Astrocyte of the spinal cord (primary cell): ENCODE data around the gene RBMS2.

ENCODE experiments used
- DNase-seq: peaks from one replicate; pipeline ENCODE4 v3.0.0; 2011; ENCODE audit warnings: low read depth, low spot score
- H3K4me3 ChIP-seq: 2 replicates; pipeline ENCODE4 v1.5.1; 2011; ENCODE audit warnings: low read depth, mild to moderate bottlenecking, low read length, moderate library complexity
- CTCF ChIP-seq: IDR thresholded peaks from 2 replicates; pipeline ENCODE4 v1.5.1; 2012; ENCODE audit warnings: low read depth, mild to moderate bottlenecking, low read length, inconsistent platforms
- in situ Hi-C: cut with HindIII; loops from 2 replicates; pipeline ENCODE4 v1.10.0; 2017; ENCODE audit warnings: low sequenced_read_pairs

Gene RBMS2

GRCh38 chr12:56637621-56638020 lies 116.0 kb downstream of the RBMS2 start:
- in situ Hi-C loops: no loop called here
- no peak for TF ChIP-seq CTCF
- H3K4me3 ChIP-seq: no peak overlapping the region
- no peak for DNase-seq

GRCh38 chr12:56641219-56641618 lies 119.6 kb downstream of the RBMS2 start:
- H3K4me3 ChIP-seq: no peak overlapping the region
- no peak for TF ChIP-seq CTCF
- in situ Hi-C loops: no loop called here
- no peak for DNase-seq

- no peak for TF ChIP-seq CTCF
- peak overlapping the region; percentile 97 for H3K4me3 ChIP-seq
- peak; percentile 9 for DNase-seq
- in situ Hi-C loops: no loop called here
Measured at GRCh38 chr12:56644654-56645053, 123.0 kb downstream of the RBMS2 start.

GRCh38 chr12:56645201-56645716 lies 123.6 kb downstream of the RBMS2 start:
- peak overlapping the region; percentile 97 for H3K4me3 ChIP-seq
- DNase-seq: peak; percentile 5
- no peak for TF ChIP-seq CTCF
- in situ Hi-C loops: no loop called here
